GM12878 (cell line): ENCODE measurements around the gene DLG2. TPM values are rescaled to one million over a fixed set of nuclear protein-coding genes. Genes with fewer than 3 reads are reported as not detected.

Experiments
- ATAC-seq: fragments of 200-7000 bp; cut with Tn5 transposase; 3 replicates; pipeline ENCODE4 v1.9.1; 2020; ENCODE audit warnings: mild to moderate bottlenecking, moderate library complexity
- BruUV-seq: library from RNA; stranded (reverse); fragments of 400-500 nt; replicated peaks from 2 replicates; lab custom pipeline; 2021; lab: Mats Ljungman, UMichigan
- CTCF ChIA-PET: fragments of 300-600 bp; sonication (Branson Sonifier 250); formaldehyde crosslinking; extraction: SDS; loops from one replicate; lab custom pipeline; 2021; ENCODE audit warnings: inconsistent platforms; lab: Yijun Ruan, JAX
- POLR2A ChIA-PET: fragments of 350-600 bp; formaldehyde crosslinking; extraction: SDS; loops from one replicate; lab custom pipeline; 2021; ENCODE audit warnings: inconsistent platforms; lab: Charles Lee
- RAD21 ChIA-PET: fragments of 300-600 bp; sonication (Branson Sonifier 250); formaldehyde crosslinking; loops from one replicate; lab custom pipeline; 2023; ENCODE audit warnings: antibody characterized with exemption; ENCODE audit not compliant: unreplicated experiment; lab: Charles Lee
- SMC1A ChIA-PET: fragments of 300-600 bp; sonication (Branson Sonifier 250); formaldehyde crosslinking; loops from one replicate; lab custom pipeline; 2023; ENCODE audit not compliant: unreplicated experiment, uncharacterized antibody; lab: Charles Lee
- DNase-seq: peaks from one replicate; pipeline ENCODE4 v3.0.0-alpha.2; 2011; ENCODE audit warnings: low read depth, low spot score
- FAIRE-seq: peaks from 3 replicates; lab custom pipeline; 2011; peaks lifted over from hg19 to GRCh38; lab: Jason Lieb, UNC
- H2AFZ ChIP-seq: 2 replicates; pipeline ENCODE4 v1.6.0; 2011; ENCODE audit warnings: low read depth, low read length, control low read depth; ENCODE audit not compliant: control insufficient read depth
- H3K27ac ChIP-seq: 2 replicates; pipeline ENCODE4 v1.5.1; 2011; ENCODE audit warnings: control low read depth; ENCODE audit not compliant: control insufficient read depth, insufficient read depth
- H3K27me3 ChIP-seq, 2 experiments: replicated peaks in 1 of 2; 2 replicates each; pipeline versions ENCODE4 v1.6.0 to v1.6.1; 2011; ENCODE audit warnings: low read length in 1 of 2; ENCODE audit not compliant: control insufficient read depth in 2 of 2, insufficient read depth in 2 of 2
- H3K36me3 ChIP-seq, 2 experiments: 2 replicates each; pipeline ENCODE4 v1.5.1; 2011; ENCODE audit warnings: low read length in 1 of 2; ENCODE audit not compliant: control insufficient read depth in 2 of 2, insufficient read depth in 2 of 2
- H3K4me1 ChIP-seq: 2 replicates; pipeline ENCODE4 v1.6.1; 2011; ENCODE audit warnings: mild to moderate bottlenecking, low read length, moderate library complexity, mixed read lengths; ENCODE audit not compliant: control insufficient read depth, insufficient read depth
- H3K4me2 ChIP-seq: 2 replicates; pipeline ENCODE4 v1.6.0; 2011; ENCODE audit warnings: control low read depth; ENCODE audit not compliant: control insufficient read depth, insufficient read depth
- H3K4me3 ChIP-seq: fragments of 200-600 bp; sonication (generic); 2 replicates; pipeline ENCODE4 v1.5.1; 2016
- H3K79me2 ChIP-seq: 2 replicates; pipeline ENCODE4 v1.6.0; 2011; ENCODE audit warnings: low read length; ENCODE audit not compliant: control insufficient read depth, insufficient read depth
- H3K9ac ChIP-seq: 2 replicates; pipeline ENCODE4 v1.8.0; 2011; ENCODE audit warnings: low read length, control low read depth, mixed read lengths; ENCODE audit not compliant: control insufficient read depth, insufficient read depth
- H3K9me3 ChIP-seq: replicated peaks from 3 replicates; pipeline ENCODE4 v1.5.1; 2011; ENCODE audit warnings: mild to moderate bottlenecking, low read length; ENCODE audit not compliant: control insufficient read depth, insufficient read depth
- H4K20me1 ChIP-seq: 2 replicates; pipeline ENCODE4 v1.6.0; 2011; ENCODE audit not compliant: control insufficient read depth, insufficient read depth
- BRCA1 ChIP-seq: IDR thresholded peaks from 2 replicates; pipeline ENCODE4 v1.6.1; 2011; ENCODE audit warnings: low read depth, low read length, improper control_type of control experiment
- CBX3 ChIP-seq: fragments of 200-600 bp; sonication (generic); IDR thresholded peaks from 2 replicates; pipeline ENCODE4 v1.6.1; 2016; ENCODE audit warnings: low read depth, borderline replicate concordance
- CEBPB ChIP-seq, 2 experiments: fragments of 150-350 bp in 1 of 2; IDR thresholded peaks; 2 replicates each; pipeline ENCODE4 v1.6.1; 2012 to 2014; ENCODE audit warnings: low read depth in 2 of 2, low read length in 2 of 2, borderline replicate concordance in 1 of 2, inconsistent platforms in 1 of 2
- CHD4 ChIP-seq: fragments of 200-600 bp; sonication (generic); IDR thresholded peaks from 2 replicates; pipeline ENCODE4 v1.6.1; 2016; ENCODE audit warnings: mild to moderate bottlenecking
- GABPA ChIP-seq: IDR thresholded peaks from 2 replicates; pipeline ENCODE4 v1.6.1; 2014; ENCODE audit warnings: antibody characterized with exemption, low read depth, mild to moderate bottlenecking, inconsistent platforms
- HCFC1 ChIP-seq: fragments of 150-350 bp; IDR thresholded peaks from 2 replicates; pipeline ENCODE4 v1.6.1; 2014; ENCODE audit warnings: low read length
- JUNB ChIP-seq: IDR thresholded peaks from 2 replicates; pipeline ENCODE4 v1.6.1; 2016; ENCODE audit warnings: antibody characterized with exemption, mild to moderate bottlenecking
- MXI1 ChIP-seq: fragments of 150-350 bp; IDR thresholded peaks from 2 replicates; pipeline ENCODE4 v1.6.1; 2011; ENCODE audit warnings: low read depth, mild to moderate bottlenecking, inconsistent platforms, low read length, improper control_type of control experiment
- MYC ChIP-seq: IDR thresholded peaks from 2 replicates; pipeline ENCODE4 v1.6.1; 2011; ENCODE audit warnings: mild to moderate bottlenecking, low read length, moderate library complexity, inconsistent platforms; ENCODE audit not compliant: insufficient read depth, insufficient replicate concordance, insufficient read length, severe bottlenecking
- POLR2AphosphoS2 ChIP-seq: IDR thresholded peaks from 2 replicates; pipeline ENCODE4 v1.6.1; 2011; ENCODE audit warnings: low read depth, mild to moderate bottlenecking, low read length, improper control_type of control experiment, moderate library complexity
- SMAD1 ChIP-seq: fragments of 450-650 bp; IDR thresholded peaks from 2 replicates; pipeline ENCODE4 v1.6.1; 2018; ENCODE audit warnings: mild to moderate bottlenecking, low read depth; ENCODE audit not compliant: partially characterized antibody
- SPI1 ChIP-seq: IDR thresholded peaks from 2 replicates; pipeline ENCODE4 v1.6.1; 2011; ENCODE audit warnings: low read depth, mild to moderate bottlenecking, low read length, moderate library complexity, borderline replicate concordance; ENCODE audit not compliant: insufficient read depth
- TCF7 ChIP-seq: IDR thresholded peaks from 2 replicates; pipeline ENCODE4 v1.6.1; 2014; ENCODE audit warnings: antibody characterized with exemption, borderline replicate concordance
- ZNF207 ChIP-seq: fragments of 450-650 bp; IDR thresholded peaks from 2 replicates; pipeline ENCODE4 v1.6.1; 2014; ENCODE audit warnings: antibody characterized with exemption, mild to moderate bottlenecking, borderline replicate concordance
- ZNF24 ChIP-seq: fragments of 450-650 bp; IDR thresholded peaks from 2 replicates; pipeline ENCODE4 v1.6.1; 2017; ENCODE audit warnings: antibody characterized with exemption, mild to moderate bottlenecking
- WGBS: methylation state at CpG from one replicate; pipeline ENCODE4 v1.1.6; 2016; ENCODE audit warnings: low lambda C conversion rate; ENCODE audit not compliant: insufficient replicate concordance, insufficient coverage; ENCODE audit errors: missing lambda C conversion rate; 5-methylcytosine and 5-hydroxymethylcytosine counted together
- in situ Hi-C: fragments of 300-500 bp; cut with MboI; formaldehyde crosslinking; loops from 9 replicates; pipeline ENCODE4 v1.14.3; 2018; ENCODE audit warnings: mixed read lengths
- intact Hi-C: fragments of 100-400 bp; cut with micrococcal nuclease; formaldehyde crosslinking; loops from one replicate; pipeline ENCODE4 v1.14.2; 2022; ENCODE audit not compliant: unreplicated experiment
- polyA plus RNA-seq, 11 experiments: library from polyadenylated mRNA; depleted of rRNA in 4 of 11; unstranded in 6 of 11; stranded (reverse) in 5 of 11; fragments of >200 nt; fragmentation: Nextera tagmentation in 4 of 11; fragmentation: Illumina TruSeq in 1 of 11; extraction: Ambion mirVana in 4 of 11; extraction: Trizol in 1 of 11; gene quantifications; 1 replicate in 1 of 11; 2 replicates in 10 of 11; pipeline versions ENCODE4 v1.2.1 to v1.2.3, GENCODE V29; 2011 to 2016; ENCODE audit warnings: inconsistent platforms in 2 of 11, missing spikeins in 2 of 11, low read depth in 1 of 11
- total RNA-seq, 4 experiments: library from RNA; depleted of rRNA in 3 of 4; stranded (reverse); fragments of >200 nt in 3 of 4; fragmentation: Illumina TruSeq in 1 of 4; extraction: Trizol in 1 of 4; gene quantifications; 2 replicates each; pipeline versions ENCODE4 v1.2.1 to v1.2.3, GENCODE V29; 2013 to 2021

The DLG2 gene
- total and polyA plus RNA-seq, 10 of the 15 experiments (the other 5 are each of a cell fraction or from before 2014, with no cell fraction given), result 0.09 to 0.98 (median 0.35) TPM

DNA sequence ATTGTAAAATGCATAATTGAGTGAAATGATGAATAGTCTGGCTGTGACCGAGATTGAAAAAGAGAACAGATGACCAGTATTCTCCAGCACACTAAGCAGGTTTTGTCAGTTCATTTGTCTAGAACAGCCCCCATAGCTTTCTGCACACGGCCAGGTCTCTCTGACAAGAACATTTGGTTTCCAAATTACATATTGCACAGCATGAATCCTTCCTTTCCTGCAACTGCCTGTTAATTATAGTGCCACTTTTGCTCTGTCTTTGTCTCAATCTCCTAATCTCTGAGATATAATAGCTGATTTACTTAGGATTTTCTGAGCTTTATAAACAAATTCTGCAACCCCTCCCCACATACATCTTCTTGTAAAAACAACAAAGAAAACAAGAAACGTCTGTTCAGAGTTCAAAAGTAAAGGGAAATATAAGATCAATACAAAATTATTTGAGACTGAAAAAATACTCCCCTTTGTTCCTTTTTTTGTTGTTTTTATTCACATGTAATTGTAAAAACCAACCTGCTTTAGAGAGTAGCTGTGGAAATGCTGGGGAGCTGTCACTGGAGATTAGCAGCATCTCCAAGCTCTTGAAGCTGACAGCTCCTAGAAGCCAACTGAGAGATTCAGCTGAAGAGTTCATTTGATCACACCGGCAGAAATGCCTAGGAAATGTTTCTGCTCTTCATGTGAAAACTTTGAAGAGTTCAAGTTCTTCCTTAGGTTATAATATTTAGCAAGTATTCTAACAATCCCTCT lies 998.1 kb downstream of the DLG2 start:
- SMC1A ChIA-PET, result no interaction called here
- Histone ChIP-seq H3K79me2 (no peaks in the 10 kb centered on the region), H3K4me1 (no peaks in the 10 kb centered on the region), H3K4me2 (no peak overlapping the region), H3K27ac (no peak overlapping the region), H4K20me1 (no peaks in the 10 kb centered on the region), H3K9me3 (no peaks in the 10 kb centered on the region), H3K27me3 (no peaks in the 10 kb centered on the region), H3K9ac (no peak overlapping the region), H3K4me3 (no peak overlapping the region), H3K36me3 (no peaks in the 10 kb centered on the region), H2AFZ (no peak overlapping the region)
- intact Hi-C loops, result no loop called here
- TF ChIP-seq MYC (no peak), JUNB (no peak), GABPA (no peak), ZNF207 (no peak), SPI1 (no peak), CEBPB (IDR thresholded peaks at IDR 0.05; ENCODE audit: borderline replicate concordance in 1 of 2, low read depth in 2 of 2, low read length in 2 of 2) (no peak), POLR2AphosphoS2 (no peak), ZNF24 (no peak), TCF7 (no peak), MXI1 (no peak), BRCA1 (no peak), SMAD1 (no peak), CHD4 (no peak), CBX3 (no peak), HCFC1 (no peak)
- POLR2A ChIA-PET, result no interaction called here
- ATAC-seq (no peak), FAIRE-seq (no peak), DNase-seq (no peak)
- BruUV-seq, result no TSS peak
- RAD21 ChIA-PET, result no interaction called here
- in situ Hi-C loops, result no loop called here
- 0% methylated on average over 4 of the region's 4 CpGs for WGBS
- CTCF ChIA-PET, result no interaction called here
